Measurements from ENCODE around the gene PCK1. TPM values are rescaled to one million over a fixed set of nuclear protein-coding genes. Genes with fewer than 3 reads are reported as not detected.

Gene PCK1
- not detected in 2 replicates for total RNA-seq

GRCh38 chr20:57560554-57561355 is at the start of gene PCK1:
PCK1 (plus strand) TSS chr20:57561110; CDS start chr20:57561412, 302 bp downstream.

GRCh38 chr20:57524511-57525176 is 36.3 kb upstream of the PCK1 start, which contains the start of gene CTCFL:
CTCFL (minus strand) TSS chr20:57525140; CDS start chr20:57524205, 935 bp downstream.

Other genes starting within 250 kb of the PCK1 start
- not detected in 2 replicates for gene SPO11, start 231.3 kb upstream of the PCK1 start, total RNA-seq
- 25.3 and 46.7 TPM in 2 replicates for gene RAE1, start 209.9 kb upstream of the PCK1 start, total RNA-seq
- gene RBM38, start 169.7 kb upstream of the PCK1 start, total RNA-seq, result 5.8 and 17.7 TPM in 2 replicates
- gene CTCFL, start 36.0 kb upstream of the PCK1 start, total RNA-seq, result not detected in 2 replicates
- gene ZBP1, start 59.3 kb downstream of the PCK1 start, total RNA-seq, result not detected in 2 replicates
- 63.2 and 75.6 TPM in 2 replicates for gene PMEPA1, start 148.9 kb downstream of the PCK1 start, total RNA-seq

All from hair follicular keratinocyte (primary cell).